Nephron (organoid): ENCODE data around the gene SMC4.

ENCODE experiments used
- H3K27ac Mint-ChIP-seq, 3 experiments: 2 replicates each; pipeline ENCODE4 v1.8.0; 2020; ENCODE audit warnings: mixed read lengths in 3 of 3, mild to moderate bottlenecking in 2 of 3, moderate library complexity in 1 of 3
- H3K27me3 Mint-ChIP-seq: 2 replicates; pipeline ENCODE4 v1.8.0; 2021; ENCODE audit warnings: low read depth, mild to moderate bottlenecking, moderate library complexity, mixed read lengths
- H3K36me3 Mint-ChIP-seq: 2 replicates; pipeline ENCODE4 v1.8.0; 2020; ENCODE audit warnings: low read depth, mixed read lengths
- H3K4me1 Mint-ChIP-seq: 2 replicates; pipeline ENCODE4 v1.8.0; 2020; ENCODE audit warnings: mixed read lengths
- H3K4me3 Mint-ChIP-seq, 3 experiments: 2 replicates each; pipeline ENCODE4 v1.8.0; 2020; ENCODE audit warnings: mild to moderate bottlenecking in 3 of 3, mixed read lengths in 3 of 3, moderate library complexity in 2 of 3
- H3K9me3 Mint-ChIP-seq: 2 replicates; pipeline ENCODE4 v1.8.0; 2020; ENCODE audit warnings: mixed read lengths
- TF ChIP-seq, protein P1 (sequence below), 3 experiments: fragments of 200-600 bp; sonication (generic); IDR thresholded peaks; one replicate each; pipeline ENCODE4 v1.5.0; 2021; ENCODE audit warnings: antibody characterized with exemption in 3 of 3; ENCODE audit not compliant: unreplicated experiment in 3 of 3

Gene SMC4

DNA sequence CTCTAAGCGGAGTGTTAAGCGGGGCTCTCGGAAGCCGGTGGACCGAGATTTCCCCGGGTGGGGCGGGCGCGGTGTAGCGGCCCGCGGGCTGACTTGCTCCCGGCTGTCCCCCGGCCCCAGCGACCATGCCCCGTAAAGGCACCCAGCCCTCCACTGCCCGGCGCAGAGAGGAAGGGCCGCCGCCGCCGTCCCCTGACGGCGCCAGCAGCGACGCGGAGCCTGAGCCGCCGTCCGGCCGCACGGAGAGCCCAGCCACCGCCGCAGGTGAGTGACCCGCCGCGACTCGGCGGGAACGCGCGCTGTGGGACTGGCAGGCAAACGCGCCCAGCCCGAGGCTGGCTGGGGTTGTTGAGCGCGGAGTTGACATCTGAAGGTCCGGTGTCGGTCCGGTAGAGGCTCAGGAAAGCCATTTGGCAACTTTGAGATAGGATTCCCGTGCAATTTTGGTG, 1.3 kb downstream of the SMC4 start:
- Mint-ChIP-seq H3K27ac (peak overlapping the region; percentile 67 to 78 (median 77)), H3K27me3 (peaks cover 5% of the 10 kb centered on the region), H3K36me3 (no peaks in the 10 kb centered on the region), H3K9me3 (no peaks in the 10 kb centered on the region), H3K4me1 (peaks cover 45% of the 10 kb centered on the region), H3K4me3 (peak overlapping the region; percentile 92 to 97 (median 96))
- TF ChIP-seq, protein P1, sequence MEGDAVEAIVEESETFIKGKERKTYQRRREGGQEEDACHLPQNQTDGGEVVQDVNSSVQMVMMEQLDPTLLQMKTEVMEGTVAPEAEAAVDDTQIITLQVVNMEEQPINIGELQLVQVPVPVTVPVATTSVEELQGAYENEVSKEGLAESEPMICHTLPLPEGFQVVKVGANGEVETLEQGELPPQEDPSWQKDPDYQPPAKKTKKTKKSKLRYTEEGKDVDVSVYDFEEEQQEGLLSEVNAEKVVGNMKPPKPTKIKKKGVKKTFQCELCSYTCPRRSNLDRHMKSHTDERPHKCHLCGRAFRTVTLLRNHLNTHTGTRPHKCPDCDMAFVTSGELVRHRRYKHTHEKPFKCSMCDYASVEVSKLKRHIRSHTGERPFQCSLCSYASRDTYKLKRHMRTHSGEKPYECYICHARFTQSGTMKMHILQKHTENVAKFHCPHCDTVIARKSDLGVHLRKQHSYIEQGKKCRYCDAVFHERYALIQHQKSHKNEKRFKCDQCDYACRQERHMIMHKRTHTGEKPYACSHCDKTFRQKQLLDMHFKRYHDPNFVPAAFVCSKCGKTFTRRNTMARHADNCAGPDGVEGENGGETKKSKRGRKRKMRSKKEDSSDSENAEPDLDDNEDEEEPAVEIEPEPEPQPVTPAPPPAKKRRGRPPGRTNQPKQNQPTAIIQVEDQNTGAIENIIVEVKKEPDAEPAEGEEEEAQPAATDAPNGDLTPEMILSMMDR (IDR thresholded peaks at IDR 0.05; ENCODE audit: unreplicated experiment in 3 of 3), result no peak

DNA sequence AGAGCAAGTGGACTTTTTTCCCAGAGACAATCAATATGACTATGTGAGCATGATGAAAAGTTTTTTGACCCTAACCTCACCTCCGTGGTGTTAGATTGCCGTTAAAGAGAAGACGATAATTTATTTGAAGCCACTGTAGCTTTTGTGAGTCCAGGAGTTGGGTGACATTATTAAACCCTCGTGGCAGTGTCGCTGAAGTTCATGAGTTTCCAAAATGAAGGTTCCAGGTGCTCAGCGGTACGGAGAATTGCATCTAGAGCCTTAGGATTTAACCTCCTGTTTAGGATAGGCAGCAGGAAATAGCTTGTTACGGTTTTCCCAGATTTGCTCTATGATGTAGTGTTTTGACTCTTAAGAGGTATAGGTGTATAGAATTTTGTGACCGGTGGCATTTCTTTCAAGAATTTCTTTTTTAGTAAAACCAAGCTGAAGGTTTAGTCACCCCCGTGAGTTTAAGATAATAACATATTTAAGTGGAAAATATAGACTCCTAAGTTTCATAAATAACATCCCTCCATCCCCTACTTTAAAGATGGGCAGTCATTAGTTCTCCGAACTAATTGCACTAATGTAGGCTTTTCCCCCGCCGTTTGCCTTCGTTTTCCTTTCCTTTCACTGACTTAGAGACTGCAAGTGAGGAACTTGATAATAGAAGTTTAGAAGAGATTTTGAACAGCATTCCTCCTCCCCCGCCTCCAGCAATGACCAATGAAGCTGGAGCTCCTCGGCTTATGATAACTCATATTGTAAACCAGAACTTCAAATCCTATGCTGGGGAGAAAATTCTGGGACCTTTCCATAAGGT, 2.0 kb downstream of the SMC4 start:
- peaks cover 45% of the 10 kb centered on the region for H3K4me1 Mint-ChIP-seq
- no peaks in the 10 kb centered on the region for H3K9me3 Mint-ChIP-seq
- H3K27me3 Mint-ChIP-seq, result peaks cover 5% of the 10 kb centered on the region
- H3K27ac Mint-ChIP-seq, result peak overlapping the region; percentile 67 to 78 (median 77)
- H3K4me3 Mint-ChIP-seq, result peak overlapping the region; percentile 87 to 92 (median 92)
- TF ChIP-seq, protein P1 (IDR thresholded peaks at IDR 0.05; ENCODE audit: unreplicated experiment in 3 of 3), result no peak
- H3K36me3 Mint-ChIP-seq, result peaks cover 5% of the 10 kb centered on the region

DNA sequence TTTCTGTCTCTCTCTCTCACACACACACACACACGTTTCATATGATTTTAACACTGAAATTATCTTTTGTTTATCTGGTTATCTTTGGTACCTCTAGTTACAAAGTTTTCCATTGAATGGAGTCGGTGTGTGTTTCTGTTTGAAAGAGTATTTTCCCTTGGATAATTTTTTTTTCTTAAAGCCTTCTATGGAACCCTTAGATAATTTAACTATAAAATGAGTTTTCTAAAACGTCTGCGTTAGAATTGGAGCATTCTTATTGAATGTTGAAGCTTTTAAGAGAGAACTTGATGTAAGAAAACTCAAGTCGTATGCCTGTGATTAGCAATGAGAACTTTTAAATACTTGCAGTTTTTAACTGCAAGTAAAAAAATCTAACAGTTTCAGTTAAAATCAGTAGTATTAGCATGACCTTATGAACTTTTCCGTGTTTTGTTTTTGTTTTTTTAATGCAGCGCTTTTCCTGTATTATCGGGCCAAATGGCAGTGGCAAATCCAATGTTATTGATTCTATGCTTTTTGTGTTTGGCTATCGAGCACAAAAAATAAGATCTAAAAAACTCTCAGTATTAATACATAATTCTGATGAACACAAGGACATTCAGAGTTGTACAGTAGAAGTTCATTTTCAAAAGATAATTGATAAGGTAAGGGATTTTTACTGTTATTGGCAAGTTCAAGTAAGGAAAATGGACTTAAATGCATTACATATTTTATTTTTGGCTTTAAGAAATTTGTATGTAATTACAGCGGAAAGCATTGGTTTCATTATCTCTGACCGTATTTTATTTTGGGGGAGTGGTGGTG, 3.0 kb downstream of the SMC4 start:
- TF ChIP-seq, protein P1 (IDR thresholded peaks at IDR 0.05; ENCODE audit: unreplicated experiment in 3 of 3), result no peak
- Mint-ChIP-seq H3K36me3 (peaks cover 5% of the 10 kb centered on the region), H3K27me3 (peaks cover 5% of the 10 kb centered on the region), H3K27ac (peak overlapping the region; percentile 12 to 78 (median 67)), H3K4me1 (peaks cover 45% of the 10 kb centered on the region), H3K9me3 (no peaks in the 10 kb centered on the region), H3K4me3 (peak overlapping the region; percentile 87 to 92 (median 92))

DNA sequence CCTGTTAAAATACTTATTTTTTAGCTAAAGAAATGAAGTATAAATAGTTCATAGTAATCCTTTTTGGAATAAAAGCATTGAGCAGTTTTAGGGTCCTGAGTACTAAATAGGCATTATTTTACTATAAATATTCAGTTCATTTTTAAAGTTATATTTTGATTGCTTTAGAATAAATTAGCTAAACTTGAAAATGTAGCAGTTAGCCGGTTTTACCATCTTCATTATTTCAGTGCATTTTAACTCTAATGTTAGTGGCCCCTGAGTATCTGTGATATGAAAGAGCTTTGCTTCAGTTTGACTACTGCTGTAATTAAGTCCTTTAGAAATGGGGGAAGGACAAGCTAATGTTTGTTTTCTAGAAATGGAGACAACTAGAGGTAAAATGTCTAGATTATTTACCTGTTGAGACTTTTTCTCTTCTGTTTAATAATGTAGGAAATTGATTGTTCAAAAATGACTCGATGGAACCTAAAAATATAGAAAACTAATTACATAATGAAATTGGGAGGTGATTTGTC, 3.6 kb downstream of the SMC4 start:
- H3K27ac Mint-ChIP-seq, result peak overlapping the region in 1 of 3 experiments; percentile 78
- H3K27me3 Mint-ChIP-seq, result peaks cover 5% of the 10 kb centered on the region
- H3K36me3 Mint-ChIP-seq, result peaks cover 5% of the 10 kb centered on the region
- TF ChIP-seq, protein P1 (IDR thresholded peaks at IDR 0.05; ENCODE audit: unreplicated experiment in 3 of 3), result no peak
- H3K4me1 Mint-ChIP-seq, result peaks cover 44% of the 10 kb centered on the region
- H3K4me3 Mint-ChIP-seq, result peak overlapping the region; percentile 87 to 92 (median 92)
- no peaks in the 10 kb centered on the region for H3K9me3 Mint-ChIP-seq

DNA sequence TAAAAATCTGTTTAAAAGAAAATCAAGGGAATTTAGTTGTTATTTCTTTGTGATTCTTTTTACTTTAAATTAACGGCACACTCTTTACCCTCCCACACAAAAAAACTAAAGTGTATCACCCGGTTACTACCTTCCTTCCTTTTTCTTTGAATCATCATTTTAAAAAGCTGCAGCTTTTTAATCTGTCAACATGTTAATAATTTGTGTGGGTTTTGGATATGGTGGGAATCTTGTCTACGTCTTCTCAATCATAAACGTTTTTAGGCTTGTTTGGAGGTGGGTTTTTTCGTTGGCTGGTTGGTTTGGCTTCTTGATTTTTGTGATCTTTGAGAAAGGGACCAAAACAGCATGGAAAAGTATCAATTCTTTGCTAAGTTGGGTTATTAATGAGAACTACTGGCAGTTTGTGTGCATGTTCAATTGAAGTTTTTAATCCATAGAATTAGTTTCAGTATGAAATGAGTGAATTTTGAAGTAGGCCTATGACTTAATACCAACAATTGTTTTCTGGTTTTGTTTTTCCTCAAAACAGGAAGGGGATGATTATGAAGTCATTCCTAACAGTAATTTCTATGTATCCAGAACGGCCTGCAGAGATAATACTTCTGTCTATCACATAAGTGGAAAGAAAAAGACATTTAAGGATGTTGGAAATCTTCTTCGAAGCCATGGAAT, 4.5 kb downstream of the SMC4 start:
- Mint-ChIP-seq H3K27ac (peak overlapping the region; percentile 6 to 78 (median 25)), H3K4me3 (peak overlapping the region; percentile 41 to 68 (median 63)), H3K4me1 (peaks cover 36% of the 10 kb centered on the region), H3K9me3 (no peaks in the 10 kb centered on the region), H3K36me3 (peaks cover 9% of the 10 kb centered on the region), H3K27me3 (peaks cover 5% of the 10 kb centered on the region)
- TF ChIP-seq, protein P1 (IDR thresholded peaks at IDR 0.05; ENCODE audit: unreplicated experiment in 3 of 3), result no peak
